ENCODE results near the gene PGAM2.

DNA sequence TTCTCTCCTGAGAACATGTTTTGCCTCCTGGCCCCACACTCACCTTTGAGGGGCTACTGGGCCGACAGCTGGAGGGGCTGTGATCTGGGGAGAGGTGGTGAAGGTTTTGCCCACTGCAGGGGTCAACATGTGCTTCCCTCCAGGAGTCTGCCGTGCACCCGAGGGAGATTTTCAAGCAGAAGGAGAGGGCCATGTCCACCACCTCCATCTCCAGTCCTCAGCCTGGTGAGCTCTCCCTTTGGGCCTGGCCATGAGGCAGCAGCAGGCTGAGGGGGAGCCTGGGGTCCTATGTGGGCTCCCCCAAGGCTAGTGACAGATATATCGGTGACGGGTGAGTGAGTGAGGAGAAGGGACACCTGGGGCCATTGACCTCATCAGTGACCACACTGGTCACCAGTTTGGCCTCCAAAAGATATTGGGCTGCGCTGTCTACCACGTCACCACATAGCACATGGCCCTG, 6.6 kb downstream of the PGAM2 start:
- TF ChIP-seq, protein P1, sequence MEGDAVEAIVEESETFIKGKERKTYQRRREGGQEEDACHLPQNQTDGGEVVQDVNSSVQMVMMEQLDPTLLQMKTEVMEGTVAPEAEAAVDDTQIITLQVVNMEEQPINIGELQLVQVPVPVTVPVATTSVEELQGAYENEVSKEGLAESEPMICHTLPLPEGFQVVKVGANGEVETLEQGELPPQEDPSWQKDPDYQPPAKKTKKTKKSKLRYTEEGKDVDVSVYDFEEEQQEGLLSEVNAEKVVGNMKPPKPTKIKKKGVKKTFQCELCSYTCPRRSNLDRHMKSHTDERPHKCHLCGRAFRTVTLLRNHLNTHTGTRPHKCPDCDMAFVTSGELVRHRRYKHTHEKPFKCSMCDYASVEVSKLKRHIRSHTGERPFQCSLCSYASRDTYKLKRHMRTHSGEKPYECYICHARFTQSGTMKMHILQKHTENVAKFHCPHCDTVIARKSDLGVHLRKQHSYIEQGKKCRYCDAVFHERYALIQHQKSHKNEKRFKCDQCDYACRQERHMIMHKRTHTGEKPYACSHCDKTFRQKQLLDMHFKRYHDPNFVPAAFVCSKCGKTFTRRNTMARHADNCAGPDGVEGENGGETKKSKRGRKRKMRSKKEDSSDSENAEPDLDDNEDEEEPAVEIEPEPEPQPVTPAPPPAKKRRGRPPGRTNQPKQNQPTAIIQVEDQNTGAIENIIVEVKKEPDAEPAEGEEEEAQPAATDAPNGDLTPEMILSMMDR (conservative IDR thresholded peaks at IDR 0.05): no peak
- TF ChIP-seq EZH2 (IDR thresholded peaks at IDR 0.05; ENCODE audit: low read depth): no peak
